DMS53 treated with DMSO at 0.1 percent for 48 hours (cell line): ENCODE results near the gene CNTFR.
A peak's percentile ranks its signal among the peaks of the same experiment; 100 is the strongest.

Source experiments
- DNase-seq: peaks from one replicate; lab custom pipeline; 2025; ENCODE audit not compliant: unreplicated experiment; lab: John Stamatoyannopoulos, UW

Gene CNTFR

GRCh38 chr9:34590381-34591247 is 1.1 kb upstream of the CNTFR start:
- DNase-seq: peak; percentile 15

- no peak for DNase-seq
Measured at GRCh38 chr9:34588671-34589635, 571 bp downstream of the CNTFR start.

GRCh38 chr9:34587271-34587670 is 2.3 kb downstream of the CNTFR start:
- DNase-seq: no peak

- no peak for DNase-seq
Measured at GRCh38 chr9:34585946-34586669, 3.4 kb downstream of the CNTFR start.

- DNase-seq: no peak
Measured at GRCh38 chr9:34584970-34585369, 4.6 kb downstream of the CNTFR start.

GRCh38 chr9:34582787-34583186 is 6.7 kb downstream of the CNTFR start:
- no peak for DNase-seq

- no peak for DNase-seq
Measured at GRCh38 chr9:34581318-34581717, 8.2 kb downstream of the CNTFR start.

GRCh38 chr9:34580358-34580757 is 9.2 kb downstream of the CNTFR start:
- DNase-seq: no peak

- DNase-seq: no peak
Measured at GRCh38 chr9:34579808-34580163, 9.7 kb downstream of the CNTFR start.

- no peak for DNase-seq
Measured at GRCh38 chr9:34579104-34579807, 10.3 kb downstream of the CNTFR start.

GRCh38 chr9:34578241-34579103 is 11.1 kb downstream of the CNTFR start:
- DNase-seq: no peak

GRCh38 chr9:34577400-34578240 is 11.9 kb downstream of the CNTFR start:
- no peak for DNase-seq

- no peak for DNase-seq
Measured at GRCh38 chr9:34576597-34577399, 12.7 kb downstream of the CNTFR start.

- no peak for DNase-seq
Measured at GRCh38 chr9:34575862-34576596, 13.5 kb downstream of the CNTFR start.

GRCh38 chr9:34575241-34575640 is 14.3 kb downstream of the CNTFR start:
- no peak for DNase-seq

GRCh38 chr9:34574571-34574970 is 15.0 kb downstream of the CNTFR start:
- DNase-seq: no peak

GRCh38 chr9:34573599-34574325 is 15.8 kb downstream of the CNTFR start:
- no peak for DNase-seq
